GM19239 (cell line): Measurements from ENCODE around the gene ZNF692.
A peak's percentile ranks its signal among the peaks of the same experiment; 100 is the strongest.
"Not testable (repeated sequence)": the region's sequence is repeated elsewhere in the genome, so short reads cannot be mapped to it uniquely, and the experiment has no call there.

ENCODE experiments used
- DNase-seq: peaks from one replicate; pipeline ENCODE4 v3.0.0; 2011; ENCODE audit warnings: low spot score; ENCODE audit not compliant: insufficient read length
- FAIRE-seq: peaks from 2 replicates; lab custom pipeline; 2011; peaks lifted over from hg19 to GRCh38; lab: Jason Lieb, UNC

ZNF692 gene, protein sequence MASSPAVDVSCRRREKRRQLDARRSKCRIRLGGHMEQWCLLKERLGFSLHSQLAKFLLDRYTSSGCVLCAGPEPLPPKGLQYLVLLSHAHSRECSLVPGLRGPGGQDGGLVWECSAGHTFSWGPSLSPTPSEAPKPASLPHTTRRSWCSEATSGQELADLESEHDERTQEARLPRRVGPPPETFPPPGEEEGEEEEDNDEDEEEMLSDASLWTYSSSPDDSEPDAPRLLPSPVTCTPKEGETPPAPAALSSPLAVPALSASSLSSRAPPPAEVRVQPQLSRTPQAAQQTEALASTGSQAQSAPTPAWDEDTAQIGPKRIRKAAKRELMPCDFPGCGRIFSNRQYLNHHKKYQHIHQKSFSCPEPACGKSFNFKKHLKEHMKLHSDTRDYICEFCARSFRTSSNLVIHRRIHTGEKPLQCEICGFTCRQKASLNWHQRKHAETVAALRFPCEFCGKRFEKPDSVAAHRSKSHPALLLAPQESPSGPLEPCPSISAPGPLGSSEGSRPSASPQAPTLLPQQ

DNA sequence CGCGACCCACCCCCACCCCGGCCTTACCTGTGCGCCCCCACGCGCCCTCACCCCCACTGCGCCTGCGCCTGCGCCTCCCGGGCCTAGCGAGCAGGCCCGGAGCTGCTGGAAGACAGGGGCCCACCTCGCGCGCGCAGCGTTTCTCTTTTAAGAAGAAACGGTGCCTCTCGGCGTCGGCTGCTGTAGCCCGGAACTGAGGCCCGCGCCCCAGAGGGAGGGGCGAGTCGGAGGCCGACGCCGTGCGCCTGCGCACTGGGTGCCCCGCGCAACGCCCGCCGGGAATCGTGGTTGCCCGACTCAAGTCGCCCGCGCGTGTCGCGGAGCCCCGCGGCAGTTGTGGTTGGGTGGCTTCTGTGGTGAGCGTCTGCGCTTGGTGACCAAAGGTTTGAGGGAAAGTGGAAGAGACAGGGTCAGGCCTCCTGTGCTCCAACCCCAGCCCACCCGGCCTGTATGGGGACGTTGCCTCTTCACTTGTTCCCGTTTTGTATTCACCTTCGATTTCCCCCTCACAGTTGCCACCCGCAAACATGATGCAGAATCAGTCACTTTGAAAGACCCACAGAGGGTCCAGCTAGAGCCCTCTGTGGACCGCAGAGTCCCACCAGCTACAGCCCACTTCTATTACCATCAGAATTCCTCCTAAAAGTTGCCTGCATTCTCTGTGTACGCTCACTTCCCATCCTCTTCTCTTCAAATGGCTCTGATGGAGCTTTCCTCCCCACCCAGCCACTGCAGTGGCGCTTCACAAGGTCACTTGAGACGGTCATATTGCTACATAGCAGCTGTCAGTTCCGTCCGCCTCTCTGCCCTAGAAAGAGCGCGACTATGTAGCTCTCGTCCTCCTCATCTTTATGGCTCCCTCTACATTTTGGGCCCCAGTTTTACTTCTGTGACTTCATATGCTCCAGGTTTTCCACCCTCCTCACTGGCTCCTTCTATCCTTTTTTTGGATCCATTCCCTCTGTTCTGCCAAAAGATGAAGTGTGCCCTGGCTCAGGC, at the start of gene ZNF692:
Gene ZNF692, minus strand, starts transcription at position 195 of the 999 bp plus-strand sequence. CDS start 776 bp downstream, outside the sequence.
- peak; percentile 92 for DNase-seq
- FAIRE-seq: peak; percentile 84

DNA sequence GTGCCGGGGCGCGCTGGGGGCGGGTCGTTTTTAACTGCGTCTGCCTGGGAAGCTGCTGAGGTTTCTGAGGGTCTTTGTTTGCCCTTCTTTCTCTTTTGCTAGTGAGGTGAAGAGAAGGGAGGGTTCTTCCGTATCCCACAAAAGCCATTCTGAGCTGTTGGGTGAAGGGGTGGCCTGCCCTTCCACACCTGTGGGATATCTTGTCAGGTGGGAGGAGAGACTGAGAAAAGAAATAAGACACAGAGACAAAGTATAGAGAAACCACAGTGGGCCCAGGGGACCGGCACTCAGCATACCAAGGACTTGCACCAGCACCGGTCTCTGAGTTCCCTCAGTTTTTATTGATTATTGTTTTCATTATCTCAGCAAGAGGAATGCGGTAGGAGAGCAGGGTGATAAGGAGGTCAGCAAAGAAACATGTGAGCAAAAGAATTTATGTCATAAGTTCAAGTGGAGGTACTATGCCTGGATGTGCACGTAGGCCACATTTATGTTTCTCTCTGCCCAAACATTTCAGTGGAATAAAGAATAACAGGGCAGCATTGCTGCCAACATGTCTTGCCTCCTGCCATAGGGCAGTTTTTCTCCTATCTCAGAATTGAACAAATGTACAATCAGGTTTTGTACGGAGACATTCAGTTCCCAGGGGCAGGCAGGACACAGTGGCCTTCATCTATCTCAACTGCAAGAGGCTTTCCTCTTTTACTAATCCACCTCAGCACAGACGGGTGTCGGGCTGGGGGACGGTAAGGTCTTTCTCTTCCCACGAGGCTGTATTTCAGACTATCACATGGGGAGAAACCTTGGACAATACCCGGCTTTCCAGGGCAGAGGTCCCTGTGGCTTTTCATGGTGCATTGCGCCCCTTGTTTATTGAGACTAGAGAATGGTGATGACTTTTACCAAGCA, 48.1 kb upstream of the ZNF692 start:
- peak; percentile 11 for FAIRE-seq
- no peak for DNase-seq

DNA sequence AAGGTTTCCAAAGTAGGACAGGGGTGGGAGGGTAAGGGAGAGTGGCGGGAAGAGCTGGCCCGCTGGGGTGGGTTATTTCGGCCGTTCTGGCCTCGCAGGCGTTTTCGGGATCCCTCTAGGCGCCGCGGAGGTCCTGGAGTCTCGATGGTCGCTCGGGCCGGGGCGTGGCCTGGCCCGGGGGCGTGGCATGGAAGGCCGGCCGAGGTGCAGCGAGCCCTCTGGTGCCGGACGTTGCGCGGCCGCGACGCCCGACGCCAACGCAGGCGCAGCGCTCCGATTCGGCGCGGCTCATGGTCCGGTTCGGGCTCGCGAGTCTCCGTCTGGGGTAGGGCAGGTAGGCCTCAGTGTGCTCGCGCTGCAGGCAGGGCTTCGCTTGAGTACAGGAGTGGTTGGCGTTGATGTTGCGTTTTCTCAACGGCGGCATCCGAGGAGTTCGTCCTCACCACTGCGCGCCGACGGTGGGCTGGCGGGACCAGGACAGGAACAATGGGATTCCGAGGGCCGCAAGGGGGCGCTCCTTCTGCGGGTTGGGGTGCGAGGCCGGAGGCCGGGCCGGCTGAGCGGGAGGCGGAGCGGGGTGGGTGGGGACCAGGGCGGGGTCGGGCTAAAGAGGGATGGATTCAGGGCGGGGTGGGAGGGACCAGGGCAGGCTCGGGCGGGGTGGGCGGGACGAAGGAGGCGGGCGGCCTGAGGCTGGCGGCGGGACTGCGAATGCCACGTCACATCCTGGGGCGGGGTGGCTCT, 47.3 kb upstream of the ZNF692 start, which contains the start of gene PGBD2:
Gene PGBD2, plus strand, starts transcription at position 227 of the 744 bp plus-strand sequence. CDS start 7,628 bp downstream, outside the sequence.
- peak; percentile 92 for FAIRE-seq
- peak; percentile 88 for DNase-seq

DNA sequence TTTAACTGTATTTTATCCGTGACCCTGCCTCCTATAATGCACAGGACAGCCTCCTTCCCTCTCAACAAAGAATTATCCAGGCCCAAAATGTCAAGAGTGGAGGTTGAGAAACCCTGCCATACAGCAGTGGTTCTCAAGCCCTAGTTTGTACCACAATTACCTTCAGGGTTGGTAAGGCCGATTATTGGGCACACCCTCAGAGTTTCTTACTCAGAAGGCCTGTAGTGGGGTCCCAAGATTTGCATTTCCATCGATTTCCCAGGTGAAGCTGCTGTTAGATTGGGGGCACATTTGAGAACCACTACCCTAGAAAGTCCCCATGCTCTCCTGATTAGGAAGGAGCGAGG, 46.8 kb upstream of the ZNF692 start:
- DNase-seq: no peak
- no peak for FAIRE-seq

- DNase-seq: no peak
- FAIRE-seq: no peak
Observed at GRCh38 chr1:248904437-248905216, 45.7 kb upstream of the ZNF692 start.

GRCh38 chr1:248901578-248901977, 42.7 kb upstream of the ZNF692 start:
- FAIRE-seq (no peak), DNase-seq (no peak)

DNA sequence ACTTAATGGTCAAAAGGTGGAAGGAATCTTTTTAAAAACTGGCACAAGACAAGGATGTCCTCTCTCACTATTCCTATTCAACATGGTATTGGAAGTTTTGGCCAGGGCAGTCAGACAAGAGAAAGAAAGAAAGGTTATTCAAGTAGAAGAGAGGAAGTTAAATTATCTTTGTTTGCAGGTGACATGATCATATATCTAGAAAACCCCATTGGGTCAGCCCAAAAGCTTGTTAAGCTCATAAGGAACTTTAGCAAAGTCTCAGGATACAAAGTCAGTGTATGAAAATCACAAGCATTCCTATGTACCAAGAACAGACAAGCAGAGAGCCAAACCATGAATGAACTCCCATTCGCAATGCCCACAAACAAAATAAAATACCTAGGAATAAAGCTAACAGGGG, 41.8 kb upstream of the ZNF692 start:
- DNase-seq (no peak), FAIRE-seq (no peak)

GRCh38 chr1:248897412-248898337, 38.8 kb upstream of the ZNF692 start:
- no peak for FAIRE-seq

DNA sequence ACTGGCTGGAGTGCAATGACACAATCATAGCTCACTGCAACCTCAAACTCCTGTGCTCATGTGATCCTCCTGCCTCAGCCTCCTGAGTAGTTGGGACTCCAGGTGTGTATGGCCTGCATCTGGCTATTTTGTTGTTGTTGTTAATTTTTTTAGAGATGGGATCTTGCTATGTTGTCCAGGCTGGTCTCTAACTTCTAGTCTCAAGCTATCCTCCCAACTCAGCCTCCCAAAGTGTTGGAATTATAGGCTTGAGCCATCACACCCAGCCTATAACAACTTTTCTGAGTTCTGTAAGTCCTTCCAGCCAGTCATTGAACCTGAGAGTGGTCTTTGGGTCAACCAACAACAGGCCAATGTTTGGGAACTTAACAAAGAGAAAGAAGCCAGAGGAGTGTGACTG, 36.0 kb upstream of the ZNF692 start:
- FAIRE-seq (no peak), DNase-seq (no peak)

More at GRCh38 chr1:248897412-248898337, 38.8 kb upstream of the ZNF692 start:
- no peak for DNase-seq

DNA sequence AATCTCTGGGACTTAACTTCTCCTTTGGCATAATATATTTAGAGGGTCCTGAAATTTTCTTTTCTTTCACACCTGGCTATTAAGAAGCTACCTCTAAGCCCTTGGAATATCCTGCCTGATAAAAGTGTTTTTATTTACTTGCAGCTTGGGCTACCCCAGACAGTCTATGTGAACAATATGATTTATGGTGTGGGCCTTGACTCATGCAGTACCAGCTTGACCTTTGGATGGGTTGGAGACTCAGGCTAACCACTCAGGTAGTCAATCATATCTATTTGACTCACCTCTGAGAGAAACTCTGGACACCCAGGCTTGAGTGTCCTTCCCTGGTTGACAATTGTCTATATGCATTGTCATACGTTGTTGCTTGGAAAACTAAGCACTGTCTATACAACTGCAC, 33.7 kb upstream of the ZNF692 start:
- FAIRE-seq: no peak
- DNase-seq: no peak

DNA sequence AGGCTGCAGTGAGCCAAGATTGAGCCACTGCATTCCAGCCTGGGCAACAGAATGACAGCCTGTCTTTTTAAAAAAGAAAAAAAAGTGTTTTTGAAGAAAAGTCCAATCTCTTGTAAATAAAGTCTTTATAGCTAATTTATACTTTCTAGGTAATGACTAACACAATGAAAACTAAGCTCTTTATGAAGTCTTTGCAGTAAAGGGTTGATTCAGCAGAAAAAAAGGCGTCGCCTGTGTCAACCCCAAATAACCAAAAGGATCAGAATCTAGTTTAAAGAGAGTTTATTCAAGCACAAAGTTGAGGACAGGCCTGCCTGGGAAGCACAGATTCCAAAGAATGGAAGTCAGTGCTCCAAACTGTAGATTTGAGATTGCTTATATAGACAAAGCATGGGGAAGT, 32.9 kb upstream of the ZNF692 start:
- FAIRE-seq: no peak

GRCh38 chr1:248890549-248891498, 31.9 kb upstream of the ZNF692 start:
- FAIRE-seq: no peak
- DNase-seq: no peak

More for the DNA sequence above, 32.9 kb upstream of the ZNF692 start:
- DNase-seq: no peak

- FAIRE-seq, DNase-seq: not testable (repeated sequence)
Observed at GRCh38 chr1:248889914-248890243, 31.0 kb upstream of the ZNF692 start.

DNA sequence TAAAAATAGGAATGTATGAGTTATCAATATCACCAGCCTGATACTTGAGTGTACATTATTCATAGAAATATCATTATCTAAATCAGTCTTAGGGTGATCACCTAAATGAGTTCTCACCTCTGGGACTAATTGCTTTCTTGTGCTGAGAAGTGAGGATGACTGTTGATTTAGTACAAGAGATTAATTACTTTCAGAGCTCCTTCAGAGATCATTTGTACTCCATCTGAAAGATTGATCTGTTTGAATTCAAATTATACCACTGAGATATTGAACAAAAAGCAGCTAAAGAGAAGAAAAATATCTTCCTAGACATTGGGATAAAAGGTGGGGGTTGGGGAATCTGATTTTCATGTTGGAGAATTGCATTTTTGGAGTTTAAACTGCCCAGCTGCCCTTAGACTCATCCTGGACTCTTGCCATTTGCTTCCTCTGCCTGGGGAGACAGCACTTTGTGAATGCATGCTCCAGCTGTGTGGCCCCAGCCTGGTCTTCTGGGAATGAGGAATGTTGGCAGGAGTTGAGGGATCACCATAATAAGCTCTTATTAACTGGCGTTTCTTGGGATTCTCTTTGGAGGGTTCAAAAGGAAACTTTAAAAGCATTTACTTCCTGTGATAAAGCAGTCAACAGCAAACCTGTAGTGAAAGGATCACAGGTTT, 27.5 kb upstream of the ZNF692 start:
- no peak for DNase-seq
- FAIRE-seq: no peak

DNA sequence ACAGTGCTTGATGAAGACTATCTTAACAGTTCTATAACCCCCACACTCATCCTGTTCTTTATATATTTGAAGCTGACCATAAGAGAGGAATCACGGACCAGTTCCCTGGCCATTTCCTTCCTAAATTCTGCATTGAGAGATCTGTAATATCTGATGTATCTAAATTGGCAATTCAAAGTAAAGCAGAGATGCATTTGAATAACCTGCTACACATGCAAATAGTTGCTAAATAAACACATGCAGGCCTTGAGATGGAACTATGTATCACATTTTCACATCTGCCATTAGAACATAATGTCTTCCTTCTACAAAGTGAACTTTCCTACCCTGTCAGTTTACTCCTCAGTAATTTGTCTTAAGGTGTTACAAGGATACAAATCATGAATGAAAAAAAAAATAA, 26.8 kb upstream of the ZNF692 start:
- DNase-seq (no peak), FAIRE-seq (no peak)
